ENCODE results near the gene PCBP3. TPM values are rescaled to one million over a fixed set of nuclear protein-coding genes. Genes with fewer than 3 reads are reported as not detected.
"Not testable (repeated sequence)": the region's sequence is repeated elsewhere in the genome, so short reads cannot be mapped to it uniquely, and the experiment has no call there.

Gene PCBP3
- total and polyA plus RNA-seq, 12 donors: 1.7 to 15.8 (median 4.7) TPM

- intact Hi-C loops (cut with DNase I): loop anchor here in 1 of 2 donors (10.0 kb wide), 1 partner anchor 120 kb away; the partner anchor contains the start of gene COL6A2
- WGBS, 4 donors: 4 to 39% (median 9%) methylated on average over 8 to 59 of the region's 59 CpGs
- DNase-seq: peak in 4 of 7 donors; percentile 32 to 70 (median 50)
- TF ChIP-seq CTCF (IDR thresholded peaks at IDR 0.05) (no peak), POLR2A (IDR thresholded peaks at IDR 0.05) (no peak)
- peak overlapping the region; percentile 1 to 63 (median 36) for H3K4me3 ChIP-seq
- peak overlapping the region in 4 of 5 donors; percentile 51 to 93 (median 85) for H3K27ac ChIP-seq
- H3K36me3 ChIP-seq (replicated peaks in 1 of 2): no peaks in the 10 kb centered on the region
- peaks cover 13 to 33% of the 10 kb centered on the region in 2 donors for H3K4me1 ChIP-seq (replicated peaks in 1 of 2)
- H3K9me3 ChIP-seq (replicated peaks in 1 of 3): no peaks in the 10 kb centered on the region
- no peaks in the 10 kb centered on the region for H3K27me3 ChIP-seq
These were observed 330.8 kb downstream of the PCBP3 start for GRCh38 chr21:45974073-45975019.

- H3K27me3 ChIP-seq: no peaks in the 10 kb centered on the region
- H3K27ac ChIP-seq: peak overlapping the region in 3 of 5 donors; percentile 51 to 93 (median 87)
- TF ChIP-seq CTCF (IDR thresholded peaks at IDR 0.05): no peak
- no peak for TF ChIP-seq POLR2A (IDR thresholded peaks at IDR 0.05)
- H3K36me3 ChIP-seq (replicated peaks in 1 of 2): no peaks in the 10 kb centered on the region
- H3K4me1 ChIP-seq (replicated peaks in 1 of 2): peaks cover 13 to 33% of the 10 kb centered on the region in 2 donors
- intact Hi-C loops (cut with DNase I): loop anchor here in 1 of 2 donors (10.0 kb wide), 1 partner anchor 120 kb away; the partner anchor contains the start of gene COL6A2
- 47 to 61% (median 57%) methylated on average over 22 to 33 of the region's 33 CpGs for WGBS, 4 donors
- no peaks in the 10 kb centered on the region for H3K9me3 ChIP-seq (replicated peaks in 1 of 3)
- peak overlapping the region in 1 of 4 donors; percentile 63 for H3K4me3 ChIP-seq
- peak in 1 of 7 donors; percentile 28 for DNase-seq
These were observed 331.6 kb downstream of the PCBP3 start for GRCh38 chr21:45975020-45975666.

- peak overlapping the region in 1 of 5 donors; percentile 93 for H3K27ac ChIP-seq
- intact Hi-C loops (cut with DNase I): loop anchor here in 1 of 2 donors (10.0 kb wide), 1 partner anchor 119 kb away; the partner anchor contains the start of gene COL6A2
- H3K27me3 ChIP-seq; H3K9me3 ChIP-seq (replicated peaks in 1 of 3); H3K4me3 ChIP-seq; DNase-seq; H3K36me3 ChIP-seq (replicated peaks in 1 of 2): not testable (repeated sequence)
- H3K4me1 ChIP-seq (replicated peaks in 1 of 2): peaks cover 14 to 33% of the 10 kb centered on the region in 2 donors
- WGBS, 4 donors: 64 to 77% (median 72%) methylated on average over 12 to 13 of the region's 13 CpGs
These were observed 332.3 kb downstream of the PCBP3 start for GRCh38 chr21:45975667-45976409.

GRCh38 chr21:45976701-45977311 lies 333.3 kb downstream of the PCBP3 start:
- H3K4me1 ChIP-seq (replicated peaks in 1 of 2): peaks cover 16 to 28% of the 10 kb centered on the region in 2 donors
- H3K36me3 ChIP-seq (replicated peaks in 1 of 2): no peaks in the 10 kb centered on the region
- 60 to 66% (median 61%) methylated on average over 10 to 11 of the region's 11 CpGs for WGBS, 4 donors
- H3K4me3 ChIP-seq: no peak overlapping the region
- no peaks in the 10 kb centered on the region for H3K9me3 ChIP-seq (replicated peaks in 1 of 3)
- DNase-seq: no peak
- H3K27ac ChIP-seq: peak overlapping the region in 1 of 5 donors; percentile 29
- H3K27me3 ChIP-seq: no peaks in the 10 kb centered on the region
- TF ChIP-seq CTCF (IDR thresholded peaks at IDR 0.05): no peak
- no peak for TF ChIP-seq POLR2A (IDR thresholded peaks at IDR 0.05)
- intact Hi-C loops (cut with DNase I): loop anchor here in 1 of 2 donors (10.0 kb wide), 1 partner anchor 118 kb away; the partner anchor contains the start of gene COL6A2
